Common myeloid progenitor, CD34-positive (primary cell): ENCODE results near the gene ABTB2.

Experiments
- CTCF ChIA-PET: fragments of 350-600 bp; sonication (Branson Sonifier 250); formaldehyde crosslinking; loops from one replicate; lab custom pipeline; 2021; ENCODE audit warnings: antibody characterized with exemption; lab: Charles Lee
- POLR2A ChIA-PET: fragments of 350-600 bp; sonication (Branson Sonifier 250); formaldehyde crosslinking; loops from one replicate; lab custom pipeline; 2021; ENCODE audit warnings: antibody characterized with exemption; lab: Charles Lee
- DNase-seq, 3 donors: peaks; one replicate each; pipeline versions ENCODE4 v3.0.0 to v3.0.0-alpha.2; 2013
- H3K27ac ChIP-seq, 2 experiments: 1 replicate in 1 of 2; 2 replicates in 1 of 2; pipeline ENCODE4 v1.7.0; 2013; ENCODE audit warnings: inconsistent platforms in 2 of 2, low read length in 2 of 2, mild to moderate bottlenecking in 2 of 2, low read depth in 1 of 2, moderate library complexity in 1 of 2; ENCODE audit not compliant: severe bottlenecking in 2 of 2, insufficient read depth in 1 of 2, poor library complexity in 1 of 2
- H3K27me3 ChIP-seq, 5 experiments: replicated peaks in 2 of 5; 1 replicate in 3 of 5; 2 replicates in 2 of 5; pipeline versions ENCODE4 v1.6.1 to v1.7.0; 2013; ENCODE audit warnings: low read length in 4 of 5, mild to moderate bottlenecking in 2 of 5, moderate library complexity in 2 of 5, inconsistent platforms in 1 of 5; ENCODE audit not compliant: insufficient read depth in 5 of 5, control insufficient read depth in 4 of 5
- H3K36me3 ChIP-seq, 4 experiments: 1 replicate in 2 of 4; 2 replicates in 2 of 4; pipeline versions ENCODE4 v1.6.1 to v1.7.0; 2013; ENCODE audit warnings: low read length in 3 of 4, control low read depth in 1 of 4, mild to moderate bottlenecking in 1 of 4; ENCODE audit not compliant: control insufficient read depth in 4 of 4, insufficient read depth in 4 of 4
- H3K4me1 ChIP-seq, 4 experiments: 1 replicate in 3 of 4; 2 replicates in 1 of 4; pipeline versions ENCODE4 v1.6.1 to v1.7.1; 2013; ENCODE audit warnings: low read length in 3 of 4, mild to moderate bottlenecking in 3 of 4, control low read depth in 1 of 4, inconsistent platforms in 1 of 4, moderate library complexity in 1 of 4; ENCODE audit not compliant: control insufficient read depth in 4 of 4, insufficient read depth in 4 of 4; ENCODE audit errors: control extremely low read depth in 1 of 4
- H3K4me3 ChIP-seq, 7 experiments: 1 replicate in 4 of 7; 2 replicates in 3 of 7; pipeline versions ENCODE4 v1.5.1 to v1.7.0; 2013; ENCODE audit warnings: mild to moderate bottlenecking in 7 of 7, low read length in 6 of 7, moderate library complexity in 6 of 7, inconsistent platforms in 2 of 7, low read depth in 2 of 7, control low read depth in 1 of 7; ENCODE audit not compliant: insufficient read depth in 4 of 7, control insufficient read depth in 1 of 7; ENCODE audit errors: extremely low read depth in 1 of 7
- H3K9me3 ChIP-seq, 5 experiments: 1 replicate in 4 of 5; 2 replicates in 1 of 5; pipeline versions ENCODE4 v1.6.1 to v1.7.1; 2013; ENCODE audit warnings: low read length in 4 of 5, mild to moderate bottlenecking in 2 of 5, inconsistent platforms in 1 of 5, low read depth in 1 of 5, moderate library complexity in 1 of 5; ENCODE audit not compliant: control insufficient read depth in 4 of 5, insufficient read depth in 2 of 5; ENCODE audit errors: control extremely low read depth in 1 of 5
- WGBS: methylation state at CpG from one replicate; pipeline ENCODE4 v1.1.5; 2013; ENCODE audit not compliant: insufficient coverage; 5-methylcytosine and 5-hydroxymethylcytosine counted together

Gene ABTB2

GRCh38 chr11:34335331-34335730, 22.5 kb downstream of the ABTB2 start:
- POLR2A ChIA-PET, result interaction anchor here (0.6 kb wide), 1 partner anchor 65 kb away, joined by 3 read pairs; no protein-coding TSS in a partner anchor
- Histone ChIP-seq H3K27ac (no peak overlapping the region), H3K27me3 (no peaks in the 10 kb centered on the region), H3K36me3 (no peaks in the 10 kb centered on the region), H3K9me3 (no peaks in the 10 kb centered on the region), H3K4me3 (no peak overlapping the region), H3K4me1 (peaks cover 7 to 51% (median 17%) of the 10 kb centered on the region in 4 experiments)
- WGBS, result 100% methylated on average over 2 of the region's 2 CpGs
- no peak for DNase-seq
- CTCF ChIA-PET, result interaction anchor here (0.7 to 1.5 kb wide), 4 partner anchors 47 to 163 kb away, joined by 3 read pairs; no protein-coding TSS in a partner anchor

- peak; percentile 32 to 70 (median 59) for DNase-seq
These were observed 24.0 kb downstream of the ABTB2 start for GRCh38 chr11:34333787-34334186.

DNA sequence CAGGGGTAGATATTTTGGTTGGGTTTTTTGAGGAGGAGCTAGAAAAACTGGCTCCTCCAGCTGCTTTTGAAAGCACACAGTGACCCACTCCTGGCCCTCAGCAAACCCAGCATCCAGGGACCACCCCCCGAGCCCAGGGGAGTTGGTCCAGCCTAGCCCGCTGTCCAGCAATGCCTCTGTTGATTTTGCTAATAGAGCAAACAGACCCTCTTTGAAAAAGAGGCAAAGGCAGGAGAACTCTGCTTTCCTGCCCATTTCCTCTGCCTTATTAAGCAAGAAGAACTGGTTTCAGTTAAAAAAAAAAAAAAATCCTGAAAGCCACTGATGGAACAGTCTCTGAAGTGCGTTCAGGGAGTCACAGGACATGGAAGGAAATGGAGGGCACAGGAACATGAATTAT, 25.3 kb downstream of the ABTB2 start:
- H3K9me3 ChIP-seq, result no peaks in the 10 kb centered on the region
- ChIA-PET CTCF (interaction anchor here (1.8 kb wide), 1 partner anchor 12 kb away, joined by 5 read pairs; no protein-coding TSS in a partner anchor), POLR2A (interaction anchor here (0.7 kb wide), 3 partner anchors 18 to 34 kb away, joined by 3 to 4 read pairs (median 4); no protein-coding TSS in a partner anchor)
- 33% methylated on average over 1 of the region's 3 CpGs for WGBS
- H3K27me3 ChIP-seq, result no peaks in the 10 kb centered on the region
- H3K4me1 ChIP-seq, result peaks cover 2 to 27% (median 11%) of the 10 kb centered on the region in 4 experiments
- H3K27ac ChIP-seq, result no peak overlapping the region
- H3K4me3 ChIP-seq, result peak overlapping the region in 1 of 7 experiments; percentile 25
- no peaks in the 10 kb centered on the region for H3K36me3 ChIP-seq
- peak in 2 of 3 donors; percentile 12 to 15 for DNase-seq

More at GRCh38 chr11:34333787-34334186, 24.0 kb downstream of the ABTB2 start:
- Histone ChIP-seq H3K4me3 (no peak overlapping the region), H3K4me1 (peaks cover 5 to 35% (median 11%) of the 10 kb centered on the region in 4 experiments), H3K36me3 (no peaks in the 10 kb centered on the region), H3K27me3 (no peaks in the 10 kb centered on the region), H3K9me3 (no peaks in the 10 kb centered on the region), H3K27ac (no peak overlapping the region)
- WGBS, result 6% methylated on average over 2 of the region's 3 CpGs
- CTCF ChIA-PET, result interaction anchor here (1.0 to 1.5 kb wide), 2 partner anchors 20 to 24 kb away, joined by 3 to 4 read pairs; partner anchors contain the start of gene ABTB2
- POLR2A ChIA-PET, result no interaction called here

DNA sequence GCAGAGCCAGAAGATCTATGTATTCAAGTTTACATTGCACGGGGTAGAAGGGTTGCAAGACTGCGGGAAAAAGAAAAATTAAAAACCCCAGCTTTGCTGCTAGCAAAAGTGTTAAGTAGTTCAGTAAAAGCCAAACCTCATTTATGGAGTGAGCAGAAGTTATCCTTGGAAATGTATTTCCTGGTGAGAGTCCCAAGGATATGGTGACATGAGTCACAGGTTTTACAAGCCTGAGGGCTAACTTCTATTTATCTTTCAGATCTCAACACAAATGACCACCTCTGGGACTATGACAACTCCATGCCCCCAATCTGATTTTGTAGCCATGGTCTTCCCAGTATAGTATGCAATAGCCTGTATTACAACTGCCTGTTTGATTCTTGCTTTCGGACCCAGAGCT, 26.1 kb downstream of the ABTB2 start:
- DNase-seq, result no peak
- ChIA-PET CTCF (interaction anchor here (1.8 to 2.1 kb wide), 2 partner anchors 11 to 157 kb away, joined by 5 read pairs; no protein-coding TSS in a partner anchor), POLR2A (interaction anchor here (0.7 kb wide), 1 partner anchor 567 kb away, joined by 3 read pairs; no protein-coding TSS in a partner anchor)
- Histone ChIP-seq H3K27ac (no peak overlapping the region), H3K9me3 (no peaks in the 10 kb centered on the region), H3K36me3 (no peaks in the 10 kb centered on the region), H3K27me3 (no peaks in the 10 kb centered on the region), H3K4me3 (no peak overlapping the region), H3K4me1 (peaks cover 2 to 19% (median 11%) of the 10 kb centered on the region in 4 experiments)
- 100% methylated on average over 2 of the region's 3 CpGs for WGBS

GRCh38 chr11:34331329-34331728, 26.5 kb downstream of the ABTB2 start:
- CTCF ChIA-PET, result interaction anchor here (1.8 to 2.1 kb wide), 2 partner anchors 11 to 157 kb away, joined by 5 read pairs; no protein-coding TSS in a partner anchor
- DNase-seq, result no peak
- no peak overlapping the region for H3K4me3 ChIP-seq
- POLR2A ChIA-PET, result no interaction called here
- peaks cover 2 to 19% (median 11%) of the 10 kb centered on the region in 4 experiments for H3K4me1 ChIP-seq
- H3K27ac ChIP-seq, result no peak overlapping the region
- H3K36me3 ChIP-seq, result no peaks in the 10 kb centered on the region
- WGBS, result 83% methylated on average over 1 of the region's 2 CpGs
- H3K27me3 ChIP-seq, result no peaks in the 10 kb centered on the region
- H3K9me3 ChIP-seq, result no peaks in the 10 kb centered on the region

DNA sequence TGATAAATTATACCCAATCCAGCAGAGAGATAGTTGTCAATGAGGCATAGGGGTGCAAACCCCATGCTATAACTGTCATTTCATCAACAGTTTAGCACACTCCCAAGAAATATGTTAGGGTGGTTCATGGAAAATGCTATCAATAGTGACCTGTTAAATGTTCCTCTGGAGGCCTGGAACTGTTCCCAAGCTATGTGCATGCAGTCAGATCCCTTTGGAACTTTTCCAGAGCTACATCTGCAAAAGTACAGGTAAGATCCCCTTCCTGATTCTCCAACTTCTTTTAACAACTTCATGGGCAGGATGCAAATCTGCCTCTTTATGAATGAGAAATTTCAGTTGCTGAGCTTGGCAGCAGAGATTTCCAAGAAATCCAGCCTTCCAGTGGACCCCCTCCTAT, 27.2 kb downstream of the ABTB2 start:
- H3K4me1 ChIP-seq, result peaks cover 2 to 19% (median 11%) of the 10 kb centered on the region in 4 experiments
- no peak for DNase-seq
- H3K4me3 ChIP-seq, result no peak overlapping the region
- H3K27ac ChIP-seq, result no peak overlapping the region
- POLR2A ChIA-PET, result no interaction called here
- H3K9me3 ChIP-seq, result no peaks in the 10 kb centered on the region
- CTCF ChIA-PET, result interaction anchor here (2.1 kb wide), 1 partner anchor 156 kb away, joined by 5 read pairs; no protein-coding TSS in a partner anchor
- H3K27me3 ChIP-seq, result no peaks in the 10 kb centered on the region
- H3K36me3 ChIP-seq, result no peaks in the 10 kb centered on the region

DNA sequence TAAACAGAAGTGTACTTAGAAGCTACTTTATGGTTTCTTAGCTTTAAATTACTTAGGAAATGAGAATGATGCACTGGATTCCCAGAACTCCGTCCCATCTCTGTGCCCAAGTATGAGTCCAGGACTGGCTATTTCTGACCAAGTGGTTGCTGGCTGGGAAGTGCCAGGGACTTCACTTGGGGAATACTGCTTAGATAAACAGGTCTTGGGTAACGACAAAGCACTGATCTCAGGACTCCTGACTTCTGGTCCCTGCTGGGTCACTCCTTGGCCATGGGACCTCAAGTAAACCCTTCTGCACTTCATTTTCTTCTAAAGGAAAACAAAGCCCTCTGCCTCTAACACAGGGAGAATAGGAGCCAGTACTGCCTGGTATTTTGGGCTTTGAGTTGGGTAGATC, 27.9 kb downstream of the ABTB2 start:
- POLR2A ChIA-PET, result no interaction called here
- Histone ChIP-seq H3K4me3 (no peak overlapping the region), H3K4me1 (peaks cover 2 to 19% (median 11%) of the 10 kb centered on the region in 4 experiments), H3K36me3 (no peaks in the 10 kb centered on the region), H3K27ac (no peak overlapping the region), H3K9me3 (no peaks in the 10 kb centered on the region), H3K27me3 (no peaks in the 10 kb centered on the region)
- 100% methylated on average over 2 of the region's 2 CpGs for WGBS
- CTCF ChIA-PET, result interaction anchor here (2.1 kb wide), 1 partner anchor 155 kb away, joined by 5 read pairs; no protein-coding TSS in a partner anchor
- DNase-seq, result no peak
